PC-3 (cell line): Measurements from ENCODE around the gene MMP21.

Experiments used
- CTCF ChIP-seq: fragments of 300-600 bp; sonication (generic); conservative IDR thresholded peaks from 2 replicates; pipeline ENCODE4 v1.5.1; 2017; ENCODE audit warnings: antibody characterized with exemption, low read depth, mild to moderate bottlenecking, low read length
- EZH2 ChIP-seq: fragments of 300-600 bp; sonication (generic); IDR thresholded peaks from one replicate; pipeline ENCODE4 v1.6.1; 2017; ENCODE audit warnings: antibody characterized with exemption, mild to moderate bottlenecking, low read length; ENCODE audit not compliant: unreplicated experiment
- EZH2phosphoT487 ChIP-seq: fragments of 300-600 bp; sonication (generic); IDR thresholded peaks from 2 replicates; pipeline ENCODE4 v1.6.1; 2018; ENCODE audit warnings: mild to moderate bottlenecking, antibody characterized with exemption, low read length, borderline replicate concordance

- no peak for TF ChIP-seq CTCF
- no peak for TF ChIP-seq EZH2phosphoT487
- TF ChIP-seq EZH2 = no peak
These were observed 7.0 kb upstream of the MMP21 start for GRCh38 chr10:125782616-125783015.
